HG03039 (cell line): ENCODE data around the gene C9orf43.
"Not testable (repeated sequence)": the region's sequence is repeated elsewhere in the genome, so short reads cannot be mapped to it uniquely, and the experiment has no call there.

ENCODE experiments used
- ATAC-seq: cut with Tn5 transposase; IDR thresholded peaks from one replicate; pipeline ENCODE4 v1.9.1; 2021; ENCODE audit warnings: mild to moderate bottlenecking, moderate library complexity; ENCODE audit not compliant: unreplicated experiment

The C9orf43 gene, protein sequence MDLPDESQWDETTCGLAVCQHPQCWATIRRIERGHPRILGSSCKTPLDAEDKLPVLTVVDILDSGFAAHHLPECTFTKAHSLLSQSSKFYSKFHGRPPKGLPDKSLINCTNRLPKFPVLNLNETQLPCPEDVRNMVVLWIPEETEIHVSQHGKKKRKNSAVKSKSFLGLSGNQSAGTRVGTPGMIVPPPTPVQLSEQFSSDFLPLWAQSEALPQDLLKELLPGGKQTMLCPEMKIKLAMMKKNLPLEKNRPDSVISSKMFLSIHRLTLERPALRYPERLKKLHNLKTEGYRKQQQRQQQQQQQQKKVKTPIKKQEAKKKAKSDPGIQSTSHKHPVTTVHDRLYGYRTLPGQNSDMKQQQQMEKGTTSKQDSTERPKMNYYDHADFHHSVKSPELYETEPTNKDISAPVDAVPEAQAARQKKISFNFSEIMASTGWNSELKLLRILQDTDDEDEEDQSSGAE

DNA sequence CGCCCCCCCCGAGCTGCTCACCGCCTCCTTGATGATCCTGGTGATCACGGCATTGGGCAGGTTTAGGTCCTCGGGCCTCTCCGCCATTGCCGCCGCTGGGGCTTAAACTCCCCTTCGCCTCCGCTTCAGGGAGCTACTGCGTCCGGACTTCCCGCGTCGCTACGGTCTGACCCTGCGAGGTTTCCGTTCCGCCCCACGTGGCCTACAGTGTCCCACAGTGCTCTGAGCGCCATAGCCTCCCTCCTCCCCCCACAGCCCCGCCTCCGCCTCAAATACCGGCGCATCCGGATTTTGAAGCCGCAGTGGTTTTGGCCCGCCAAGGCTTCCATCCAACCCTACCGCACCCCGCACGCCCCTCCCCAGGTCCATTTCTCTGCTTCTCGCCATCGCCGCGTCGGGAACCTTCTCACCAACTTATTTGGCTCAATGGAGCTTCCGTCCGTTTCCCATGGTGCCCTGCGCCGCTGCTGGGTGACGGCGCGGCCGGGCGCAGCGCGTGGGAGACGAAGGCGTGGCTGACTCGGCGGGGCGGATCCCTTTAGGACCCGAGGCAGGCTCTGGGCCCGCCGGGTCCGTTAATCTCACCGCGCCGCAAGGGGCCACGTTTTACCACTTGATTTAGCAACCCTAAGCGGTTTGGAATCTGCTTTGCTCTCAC lies at the start of gene C9orf43, which contains the start of gene POLE3:
TSS of gene C9orf43 (plus strand) at position 541 of the 658 bp plus-strand sequence. CDS start 2,747 bp downstream, outside the sequence.
TSS of gene POLE3 (minus strand) at position 469 of the 658 bp plus-strand sequence. CDS start at position 87, 382 bp downstream.
- ATAC-seq = peak; percentile 89

DNA sequence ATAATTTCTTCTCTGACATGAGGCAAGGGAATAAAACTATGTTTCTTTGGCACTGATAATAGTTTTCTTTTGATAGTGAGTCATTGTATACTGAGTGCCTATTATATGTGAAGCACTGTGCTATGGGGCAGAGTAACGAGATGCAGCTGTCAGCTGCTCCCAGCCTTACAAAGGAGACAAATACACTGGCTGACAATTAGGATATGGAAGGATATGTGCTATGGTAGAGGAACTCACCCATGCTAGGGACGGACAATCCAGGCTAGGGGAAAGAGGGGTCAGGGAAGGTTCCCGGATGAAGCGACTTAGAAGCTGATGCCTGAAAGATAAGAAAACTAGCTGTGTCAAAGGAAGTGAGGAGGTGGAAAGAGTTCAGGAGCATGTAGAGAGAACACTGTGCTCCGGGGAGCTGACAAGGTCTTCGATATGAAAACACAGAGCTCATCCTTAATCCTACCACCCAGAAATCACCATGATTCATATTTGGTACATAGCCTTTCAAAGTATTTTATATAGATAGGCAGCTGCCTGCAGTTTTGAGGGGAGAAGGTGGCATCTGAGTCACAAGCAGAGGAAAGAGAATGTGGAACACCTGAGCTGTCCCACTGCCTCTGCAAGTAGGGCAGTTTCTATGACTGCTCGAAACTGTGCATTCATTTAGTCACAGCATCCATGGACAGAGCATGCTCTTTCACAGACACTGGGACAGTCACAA lies 49.1 kb upstream of the C9orf43 start:
- ATAC-seq = no peak

DNA sequence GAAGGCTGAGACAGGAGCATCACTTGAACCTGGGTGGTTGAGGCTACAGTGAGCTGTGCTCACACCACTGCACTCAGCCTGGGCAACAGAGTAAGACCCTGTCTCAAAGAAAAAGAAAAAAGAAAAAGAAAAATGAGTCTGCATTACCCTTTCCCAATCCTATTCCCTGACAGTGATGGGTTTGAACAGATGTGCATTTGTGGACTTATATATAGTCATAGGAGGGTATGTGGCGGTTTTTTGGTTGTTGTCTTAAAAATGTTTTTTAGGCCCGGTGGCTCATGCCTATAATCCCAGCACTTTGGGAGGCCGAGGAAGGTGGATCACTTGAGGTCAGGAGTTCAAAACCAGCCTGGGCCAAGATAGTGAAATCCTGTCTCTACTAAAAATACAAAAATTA lies 47.2 kb upstream of the C9orf43 start:
- ATAC-seq = no peak

DNA sequence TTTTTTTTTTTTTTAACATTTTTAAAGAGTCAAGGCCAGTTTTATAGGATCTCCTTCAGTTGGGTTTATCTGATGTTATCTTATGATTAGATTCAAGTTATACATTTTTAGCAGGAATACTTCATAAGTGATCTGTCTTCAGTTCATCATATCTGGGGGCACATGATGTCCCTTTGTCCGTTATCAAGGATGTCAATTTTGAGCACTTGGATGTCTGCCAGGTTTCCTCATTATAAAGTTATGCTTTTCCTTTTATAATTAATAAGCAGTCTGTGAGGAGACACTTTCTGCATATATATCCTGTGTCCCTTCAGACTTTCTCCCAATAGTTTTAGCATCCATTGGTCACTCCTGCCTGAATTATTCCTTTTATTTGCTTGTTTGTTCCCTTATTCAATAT lies 45.6 kb upstream of the C9orf43 start:
- no peak for ATAC-seq

DNA sequence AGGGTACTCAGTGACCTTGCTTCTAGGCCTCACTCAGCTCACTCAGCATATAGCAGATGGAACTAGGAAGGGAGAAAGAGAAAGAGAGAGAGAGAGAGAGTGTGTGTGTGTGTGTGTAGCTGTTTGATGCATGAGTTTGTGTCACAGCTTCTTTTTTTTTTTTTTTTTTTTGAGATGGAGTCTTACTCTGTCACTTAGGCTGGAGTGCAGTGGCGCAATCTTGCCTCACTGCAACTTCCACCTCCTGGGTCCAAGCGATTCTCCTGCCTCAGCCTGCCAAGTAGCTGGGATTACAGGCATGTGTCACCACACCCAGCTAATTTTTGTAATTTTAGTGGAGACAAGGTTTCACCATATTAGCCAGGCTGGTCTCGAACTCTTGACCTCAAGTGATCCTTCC lies 44.9 kb upstream of the C9orf43 start:
- not testable (repeated sequence) for ATAC-seq

DNA sequence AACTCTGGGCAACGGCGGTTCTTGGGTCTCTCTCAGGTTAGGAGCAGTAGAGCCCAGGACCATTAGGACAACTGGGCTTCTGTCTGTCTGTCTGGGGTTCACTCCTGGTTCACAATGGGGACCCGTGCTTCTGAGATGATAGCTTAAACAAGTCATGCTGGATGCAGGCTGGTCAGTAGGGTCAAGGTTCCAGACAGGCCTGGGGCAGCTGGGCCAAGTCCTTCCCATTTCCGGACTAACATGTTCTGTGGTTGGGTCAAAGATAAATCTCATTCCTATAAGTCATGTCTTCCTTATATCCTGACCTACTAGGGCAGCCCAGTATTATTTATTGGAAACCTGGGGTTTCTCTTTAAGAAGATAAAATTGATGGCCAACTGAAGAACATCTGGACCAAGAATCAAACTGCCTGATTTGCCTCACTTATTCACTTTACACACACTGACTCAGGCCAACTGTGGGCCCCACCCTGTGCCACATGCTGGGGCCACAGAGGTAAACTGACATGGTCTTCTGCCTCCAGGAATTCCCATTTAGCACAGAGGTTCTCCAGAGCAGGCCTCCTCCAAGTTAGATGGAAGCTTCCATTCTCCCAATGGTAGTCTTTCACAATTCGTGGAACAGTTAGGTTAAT lies 42.1 kb upstream of the C9orf43 start:
- ATAC-seq = no peak

DNA sequence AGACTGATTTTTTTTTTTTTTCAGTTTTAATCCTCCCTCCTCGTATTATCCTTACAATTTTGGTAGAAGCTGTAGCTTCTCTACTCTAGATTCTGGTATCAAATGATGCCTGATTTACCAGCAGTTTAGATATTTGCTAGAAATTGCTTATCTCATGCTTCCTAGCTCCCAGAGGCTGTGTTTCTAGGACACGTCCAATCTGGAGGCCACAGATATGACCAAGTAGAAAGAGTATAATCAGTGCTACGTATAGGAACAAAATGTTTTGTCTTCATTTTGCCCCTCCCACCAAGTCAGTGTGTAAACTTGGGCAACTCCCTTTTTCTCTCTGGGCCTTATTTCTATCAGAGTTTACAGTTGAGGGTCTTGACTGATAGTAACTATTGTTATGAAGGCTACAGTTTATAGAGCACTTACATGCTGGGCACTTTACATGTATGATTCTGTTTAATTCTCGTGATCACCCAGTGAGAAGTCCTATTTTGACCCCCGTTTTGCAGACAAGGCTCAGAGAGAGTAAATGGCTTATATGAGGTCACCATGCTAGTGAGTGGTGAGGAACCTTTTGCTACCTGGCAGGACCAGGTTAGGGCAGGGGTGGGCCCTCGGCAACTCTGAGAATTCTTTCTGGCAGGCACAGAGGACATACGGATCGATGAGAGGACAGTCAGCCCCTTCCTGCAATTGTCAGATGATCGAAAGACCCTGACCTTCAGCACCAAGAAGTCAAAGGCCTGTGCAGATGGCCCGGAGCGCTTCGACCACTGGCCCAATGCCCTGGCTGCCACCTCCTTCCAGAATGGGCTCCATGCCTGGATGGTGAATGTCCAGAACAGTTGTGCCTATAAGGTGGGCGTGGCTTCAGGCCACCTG lies 41.3 kb upstream of the C9orf43 start:
- ATAC-seq = no peak

DNA sequence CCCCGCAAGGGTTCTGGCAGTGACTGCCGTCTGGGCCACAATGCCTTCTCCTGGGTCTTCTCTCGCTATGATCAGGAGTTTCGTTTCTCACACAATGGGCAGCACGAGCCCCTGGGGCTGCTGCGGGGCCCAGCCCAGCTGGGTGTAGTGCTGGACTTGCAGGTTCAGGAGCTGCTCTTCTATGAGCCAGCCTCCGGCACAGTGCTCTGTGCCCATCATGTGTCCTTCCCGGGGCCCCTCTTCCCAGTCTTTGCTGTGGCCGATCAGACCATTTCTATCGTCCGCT lies 40.7 kb upstream of the C9orf43 start:
- no peak for ATAC-seq

DNA sequence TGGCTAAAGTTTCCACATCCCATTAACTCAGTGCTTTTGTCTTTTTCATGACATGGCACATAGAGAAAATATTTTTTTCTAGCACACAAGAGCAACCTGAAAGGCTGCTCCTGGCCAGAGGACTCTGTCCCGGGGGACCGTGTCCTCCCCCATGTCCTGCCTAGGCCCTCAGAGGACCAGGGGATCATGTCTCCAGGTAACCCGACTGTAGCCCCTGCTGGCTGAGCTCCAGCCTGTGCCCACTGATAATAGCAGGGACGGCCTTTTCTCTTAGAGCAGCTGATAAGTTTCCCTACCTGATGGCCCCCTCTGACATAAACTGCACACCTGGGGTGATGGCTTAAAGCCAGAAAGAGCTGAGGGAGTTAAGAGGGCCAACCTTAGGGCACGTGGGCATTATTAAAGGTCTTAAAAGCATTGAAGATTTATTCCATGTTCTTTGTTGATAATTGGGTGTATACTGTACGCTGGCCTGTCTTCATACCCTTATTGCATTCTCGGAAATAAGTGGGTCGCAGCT lies 39.7 kb upstream of the C9orf43 start:
- no peak for ATAC-seq

DNA sequence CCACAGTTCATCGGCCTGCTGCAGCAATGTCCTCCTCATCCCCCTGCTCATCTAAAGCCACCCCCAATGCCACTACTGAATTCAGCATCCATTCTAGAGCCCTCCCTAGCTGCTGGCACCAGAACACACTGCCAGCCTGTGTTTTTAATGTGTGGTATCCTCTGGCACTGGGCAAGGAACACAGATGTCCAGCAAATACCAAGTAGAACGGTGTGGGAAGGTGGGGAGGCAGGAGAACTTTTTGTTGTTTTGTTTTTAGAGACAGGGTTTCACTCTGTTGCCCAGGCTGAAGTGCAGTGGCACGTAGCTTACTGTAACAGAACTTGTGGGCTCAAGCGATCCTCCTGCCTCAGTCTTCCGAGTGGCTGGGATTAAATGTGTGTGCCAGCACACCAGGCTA lies 38.5 kb upstream of the C9orf43 start:
- ATAC-seq = no peak

DNA sequence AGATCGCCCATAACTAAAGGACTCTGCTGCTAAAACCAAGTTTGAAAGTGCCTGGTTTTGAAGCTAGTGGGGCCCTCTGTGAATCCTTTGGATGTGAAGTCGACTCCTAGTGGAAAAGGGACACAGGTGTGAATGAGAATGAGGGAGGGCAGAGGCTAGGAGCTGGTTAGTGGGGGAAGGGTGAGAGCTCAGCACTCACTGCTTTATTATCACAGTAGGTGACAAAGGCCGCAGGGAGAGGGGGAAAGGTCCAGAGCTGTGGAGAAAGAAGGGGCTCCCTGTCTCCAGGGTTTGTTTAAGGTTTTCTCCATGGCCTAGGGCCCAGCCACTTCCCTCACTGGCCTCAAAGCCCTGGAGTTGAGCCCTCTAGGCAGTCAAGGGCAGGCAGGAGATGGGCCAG lies 37.3 kb upstream of the C9orf43 start:
- no peak for ATAC-seq

DNA sequence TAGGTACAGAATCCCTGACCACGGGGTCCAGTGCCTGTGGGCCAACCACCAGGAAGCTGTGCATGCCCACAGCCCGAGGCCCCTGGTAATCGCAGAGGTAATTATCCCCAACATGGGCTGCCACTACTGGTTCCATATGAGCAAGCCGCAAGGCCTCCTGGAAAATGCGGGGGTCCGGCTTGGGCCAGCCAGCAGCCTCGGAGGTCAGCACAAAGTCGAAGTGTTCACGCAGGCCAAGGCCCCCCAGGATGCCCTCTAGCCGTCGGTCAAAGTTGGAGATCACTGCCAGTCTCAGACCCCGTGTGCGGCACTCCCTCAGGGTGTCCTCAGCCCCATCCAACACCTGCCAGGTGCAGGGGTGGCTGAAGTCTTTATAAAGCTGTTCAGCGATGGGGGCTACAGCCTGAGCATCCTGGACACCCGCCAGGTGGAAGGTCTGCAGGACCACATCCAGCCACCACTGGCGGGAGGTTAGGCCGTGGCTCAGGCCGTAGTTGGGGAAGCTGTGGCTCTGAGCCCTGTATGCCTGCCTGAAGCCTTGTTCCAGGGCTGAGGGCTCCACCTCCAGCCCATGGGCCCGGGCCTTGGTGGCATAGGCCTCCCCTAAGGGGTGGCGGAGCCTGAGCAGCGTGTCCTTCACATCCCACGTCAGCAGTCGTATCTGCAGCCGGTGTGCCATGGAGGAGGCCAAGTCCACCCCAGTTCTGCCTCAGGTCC lies 36.7 kb upstream of the C9orf43 start:
- no peak for ATAC-seq

DNA sequence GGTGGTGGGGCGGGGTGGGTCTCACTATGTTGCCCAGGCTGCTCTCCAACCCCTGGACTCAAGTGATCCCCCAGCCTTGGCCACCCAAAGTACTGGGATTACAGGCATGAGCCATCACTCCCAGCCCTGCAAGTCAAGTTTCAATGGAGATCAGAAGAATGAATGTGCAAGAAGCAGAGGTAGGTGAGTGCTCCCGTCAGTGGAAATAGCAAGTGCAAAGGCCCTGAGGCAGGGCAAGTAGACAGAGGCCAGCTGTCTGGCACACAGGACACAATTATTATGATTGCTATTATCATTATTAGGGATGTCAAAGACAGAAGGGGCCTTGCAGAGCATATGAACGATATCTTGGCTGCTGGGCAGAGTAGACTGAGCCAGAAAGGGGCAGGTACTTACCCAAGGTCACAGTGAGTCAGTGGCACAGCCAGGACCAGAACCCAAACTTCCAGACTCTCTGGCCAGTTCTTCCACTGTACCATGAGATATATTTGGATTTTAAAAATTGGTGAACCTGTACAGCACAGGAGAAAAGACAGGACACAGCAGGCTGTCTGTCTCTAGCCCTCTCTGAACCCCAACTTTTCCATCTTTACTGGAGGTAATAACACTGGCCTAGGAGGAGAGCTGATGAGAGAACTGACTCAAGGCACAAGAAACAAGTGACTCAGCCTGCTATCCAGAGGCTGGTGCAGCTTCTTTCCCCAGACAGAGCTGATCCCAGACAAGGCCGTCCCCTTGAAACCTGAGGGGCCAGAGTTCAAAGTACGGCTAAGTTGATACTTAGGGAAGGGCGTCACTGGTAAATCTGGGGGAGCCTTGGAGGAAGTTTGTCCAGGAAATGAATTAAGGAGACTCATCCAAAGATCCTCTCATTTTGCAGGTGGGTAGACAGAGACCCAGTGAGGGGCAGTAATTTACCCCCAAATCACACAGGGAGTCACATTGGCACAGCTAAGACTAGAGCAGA lies 35.2 kb upstream of the C9orf43 start:
- ATAC-seq = no peak

DNA sequence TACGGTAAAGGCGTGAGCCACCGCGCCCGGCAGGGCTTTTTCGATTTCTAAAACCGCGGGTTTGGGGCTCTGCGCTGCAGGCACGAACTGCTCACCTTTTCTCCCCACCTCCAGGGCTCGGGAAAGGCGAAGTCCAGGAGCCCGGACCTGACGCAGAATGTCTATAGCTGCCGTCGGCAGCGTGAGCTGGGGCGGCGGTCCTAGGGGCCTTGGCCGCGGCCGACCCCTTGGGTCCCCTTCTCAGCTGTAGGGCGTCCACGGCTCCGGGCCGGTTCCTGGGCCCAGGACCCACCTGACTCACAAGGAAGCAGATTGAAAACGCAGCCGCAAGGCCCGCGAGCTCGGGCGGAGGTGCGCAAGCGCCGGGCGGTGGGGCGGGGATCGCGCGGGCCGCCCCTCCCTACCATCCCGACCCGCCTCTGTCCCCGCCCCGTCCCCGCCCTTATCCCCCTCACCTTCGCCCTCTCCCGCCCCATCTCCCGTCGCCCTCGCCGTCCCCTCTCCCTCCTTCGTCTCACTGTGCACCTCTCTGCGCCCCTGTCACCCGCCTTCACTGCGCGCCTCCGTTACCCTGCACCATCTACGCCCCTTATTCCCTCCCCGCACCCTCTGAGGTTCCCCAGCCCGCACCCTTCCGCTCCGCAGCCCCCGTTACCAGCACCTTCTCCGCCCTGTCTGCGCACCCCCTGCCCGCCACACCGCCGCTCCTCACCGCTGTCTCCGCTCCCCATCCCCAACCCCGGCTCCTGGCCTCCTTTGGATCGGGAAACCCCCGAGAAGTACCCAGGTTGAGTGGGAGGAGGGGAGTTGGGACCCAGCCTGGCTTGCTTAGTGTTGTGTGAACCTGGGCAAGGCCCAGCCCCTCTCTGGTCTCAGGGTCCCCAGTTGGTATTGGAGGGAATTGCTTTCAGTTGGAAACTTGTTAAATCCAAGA lies 33.6 kb upstream of the C9orf43 start, which contains the start of gene HDHD3:
TSS of gene HDHD3 (minus strand) at position 353 of the 934 bp plus-strand sequence. CDS start 2,632 bp downstream, outside the sequence.
- peak; percentile 71 for ATAC-seq

DNA sequence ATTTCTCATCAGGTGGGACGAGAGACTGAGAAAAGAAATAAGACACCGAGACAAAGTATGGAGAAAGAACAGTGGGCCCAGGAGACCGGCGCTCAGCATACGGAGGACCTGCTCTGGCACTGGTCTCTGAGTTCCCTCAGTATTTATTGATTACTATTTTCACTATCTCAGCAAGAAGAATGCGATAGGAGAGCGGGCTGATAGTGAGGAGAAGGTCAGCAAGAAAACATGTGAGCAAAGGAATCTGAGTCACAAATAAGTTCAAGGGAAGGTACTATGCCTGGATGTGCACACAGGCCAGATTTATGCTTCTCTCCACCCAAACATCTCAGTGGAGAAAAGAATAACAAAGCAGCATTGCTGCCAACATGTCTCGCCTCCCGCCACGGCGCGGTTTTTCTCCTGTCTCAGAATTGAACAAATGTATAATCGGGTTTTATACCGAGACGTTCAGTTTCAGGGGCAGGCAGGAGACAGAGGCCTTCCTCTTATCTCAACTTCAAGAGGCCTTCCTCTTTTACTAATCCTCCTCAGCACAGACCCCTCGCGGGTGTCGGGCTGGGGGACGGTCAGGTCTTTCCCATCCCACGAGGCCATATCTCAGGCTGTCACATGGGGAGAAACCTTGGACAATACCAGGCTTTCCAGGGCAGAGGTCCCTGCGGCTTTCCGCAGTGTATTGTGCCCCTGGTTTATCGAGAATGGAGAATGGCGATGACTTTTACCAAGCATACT lies 31.3 kb upstream of the C9orf43 start:
- ATAC-seq = not testable (repeated sequence)

DNA sequence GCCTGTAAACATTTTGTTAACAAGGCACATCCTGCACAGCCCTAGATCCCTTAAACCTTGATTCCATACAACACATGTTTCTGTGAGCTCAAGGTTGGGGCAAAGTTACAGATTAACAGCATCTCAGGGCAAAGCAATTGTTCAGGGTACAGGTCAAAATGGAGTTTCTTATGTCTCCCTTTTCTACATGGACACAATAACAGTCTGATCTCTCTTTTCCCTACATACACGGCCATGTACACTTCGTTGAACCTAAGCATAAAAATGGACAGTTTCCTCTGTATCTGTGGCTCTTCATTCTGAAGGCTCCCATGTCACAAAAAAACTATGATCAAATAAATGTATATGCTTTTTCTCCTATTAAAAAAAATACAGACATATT lies 30.7 kb upstream of the C9orf43 start:
- not testable (repeated sequence) for ATAC-seq
